ENCODE measurements around the gene LAMC3.

- TF ChIP-seq POLR2A (IDR thresholded peaks at IDR 0.05; ENCODE audit: low read length) (no peak), GATA1 (IDR thresholded peaks at IDR 0.05; ENCODE audit: low read depth, low read length) (no peak)
Measured at GRCh38 chr9:131036071-131036470, 27.1 kb downstream of the LAMC3 start.

Measured in erythroblast (primary cell).